Neuronal stem cell (in vitro differentiated cells): ENCODE data around the gene CNPY1.

ENCODE experiments used
- DNase-seq: peaks from one replicate; pipeline ENCODE4 v3.0.0-alpha.2; 2013; ENCODE audit warnings: low spot score
- H2AFZ ChIP-seq: one replicate; pipeline ENCODE4 v1.6.1; 2013; ENCODE audit warnings: mild to moderate bottlenecking, low read length, inconsistent platforms
- H2AK5ac ChIP-seq: 2 replicates; pipeline ENCODE4 v1.6.1; 2013; ENCODE audit warnings: low read depth, mild to moderate bottlenecking, inconsistent platforms, low read length, moderate library complexity, mixed read lengths
- H2BK120ac ChIP-seq: 2 replicates; pipeline ENCODE4 v1.6.1; 2013; ENCODE audit warnings: low read depth, mild to moderate bottlenecking, inconsistent platforms, low read length, moderate library complexity, mixed read lengths
- H2BK12ac ChIP-seq: one replicate; pipeline ENCODE4 v1.6.1; 2013; ENCODE audit warnings: low read length, inconsistent platforms
- H2BK15ac ChIP-seq: 2 replicates; pipeline ENCODE4 v1.6.1; 2013; ENCODE audit warnings: mild to moderate bottlenecking, low read length, inconsistent platforms, mixed read lengths
- H2BK5ac ChIP-seq: one replicate; pipeline ENCODE4 v1.6.1; 2013; ENCODE audit warnings: inconsistent platforms, mild to moderate bottlenecking, low read length, moderate library complexity
- H3K14ac ChIP-seq: one replicate; pipeline ENCODE4 v1.6.1; 2013; ENCODE audit warnings: low read length, inconsistent platforms
- H3K18ac ChIP-seq: 2 replicates; pipeline ENCODE4 v1.6.1; 2013; ENCODE audit warnings: low read length, inconsistent platforms
- H3K23ac ChIP-seq: 2 replicates; pipeline ENCODE4 v1.6.1; 2013; ENCODE audit warnings: low read depth, mild to moderate bottlenecking, mixed read lengths, low read length, inconsistent platforms; ENCODE audit not compliant: poor library complexity
- H3K27ac ChIP-seq: replicated peaks from 3 replicates; pipeline ENCODE4 v1.5.1; 2013; ENCODE audit warnings: low read length, inconsistent platforms
- H3K27me3 ChIP-seq, 3 experiments: 2 replicates each; pipeline ENCODE4 v1.6.1; 2013; ENCODE audit warnings: low read length in 3 of 3, mild to moderate bottlenecking in 2 of 3, inconsistent platforms in 1 of 3, low read depth in 1 of 3, mixed read lengths in 1 of 3, moderate library complexity in 1 of 3; ENCODE audit not compliant: control insufficient read depth in 3 of 3, insufficient read depth in 3 of 3
- H3K36me3 ChIP-seq, 2 donors: replicated peaks in 1 of 2; 2 replicates each; pipeline ENCODE4 v1.6.1; 2013; ENCODE audit warnings: low read length in 2 of 2; ENCODE audit not compliant: control insufficient read depth in 2 of 2, insufficient read depth in 2 of 2
- H3K4ac ChIP-seq: 2 replicates; pipeline ENCODE4 v1.6.1; 2013; ENCODE audit warnings: inconsistent platforms, mild to moderate bottlenecking, low read length, moderate library complexity
- H3K4me1 ChIP-seq, 2 donors: 1 replicate in 1 of 2; 2 replicates in 1 of 2; pipeline ENCODE4 v1.6.1; 2013; ENCODE audit warnings: low read length in 2 of 2, low read depth in 1 of 2; ENCODE audit not compliant: control insufficient read depth in 2 of 2, insufficient read depth in 1 of 2
- H3K4me2 ChIP-seq: one replicate; pipeline ENCODE4 v1.6.1; 2013; ENCODE audit warnings: mild to moderate bottlenecking, low read length, inconsistent platforms; ENCODE audit not compliant: insufficient read depth, poor library complexity, severe bottlenecking
- H3K4me3 ChIP-seq, 2 donors: 2 replicates each; pipeline ENCODE4 v1.5.1; 2013; ENCODE audit warnings: low read length in 2 of 2, mild to moderate bottlenecking in 2 of 2, inconsistent platforms in 1 of 2, moderate library complexity in 1 of 2
- H3K79me1 ChIP-seq: one replicate; pipeline ENCODE4 v1.6.1; 2013; ENCODE audit warnings: low read depth, mild to moderate bottlenecking, inconsistent platforms, low read length, moderate library complexity
- H3K9ac ChIP-seq: one replicate; pipeline ENCODE4 v1.6.1; 2013; ENCODE audit warnings: mild to moderate bottlenecking, low read depth, low read length, inconsistent platforms; ENCODE audit not compliant: poor library complexity
- H3K9me3 ChIP-seq, 2 donors: replicated peaks in 1 of 2; 2 replicates each; pipeline versions ENCODE3 to v1.6.1; 2013; ENCODE audit warnings: low read length in 2 of 2, mild to moderate bottlenecking in 2 of 2, inconsistent platforms in 1 of 2, low read depth in 1 of 2, mixed read lengths in 1 of 2, moderate library complexity in 1 of 2; ENCODE audit not compliant: control insufficient read depth in 2 of 2, insufficient read depth in 1 of 2
- H4K8ac ChIP-seq: one replicate; pipeline ENCODE4 v1.6.1; 2013; ENCODE audit warnings: low read depth, mild to moderate bottlenecking, inconsistent platforms, low read length, moderate library complexity
- H4K91ac ChIP-seq: one replicate; pipeline ENCODE4 v1.6.1; 2013; ENCODE audit warnings: low read length, low read depth, mild to moderate bottlenecking, inconsistent platforms; ENCODE audit not compliant: poor library complexity
- WGBS, 2 donors: extraction: QIAGEN DNeasy Blood & Tissue Kit; methylation state at CpG; one replicate each; pipeline ENCODE4 v1.1.7; 2013; ENCODE audit warnings: missing lambda C conversion rate in 2 of 2, mixed read lengths in 1 of 2; ENCODE audit not compliant: insufficient read length in 2 of 2, insufficient replicate concordance in 1 of 2; ENCODE audit errors: extremely low coverage in 2 of 2; 5-methylcytosine and 5-hydroxymethylcytosine counted together

CNPY1 gene

GRCh38 chr7:155555116-155555695 lies 8.8 kb upstream of the CNPY1 start:
- Histone ChIP-seq H3K9me3 (peaks cover 6 to 9% of the 10 kb centered on the region in 2 donors), H3K4ac (no peak overlapping the region), H3K27me3 (peaks cover 0 to 7% (median 0%) of the 10 kb centered on the region in 3 experiments), H3K36me3 (no peaks in the 10 kb centered on the region), H3K4me1 (peaks cover 2% of the 10 kb centered on the region in 2 donors), H3K18ac (no peak overlapping the region), H2BK5ac (no peak overlapping the region), H2BK120ac (no peak overlapping the region), H2BK12ac (no peak overlapping the region), H3K4me2 (no peak overlapping the region), H3K4me3 (no peak overlapping the region), H4K91ac (no peak overlapping the region), H3K23ac (peak overlapping the region; percentile 21), H2AK5ac (no peak overlapping the region), H4K8ac (no peak overlapping the region), H3K9ac (no peak overlapping the region), H3K79me1 (no peaks in the 10 kb centered on the region), H3K27ac (no peak overlapping the region), H2BK15ac (no peak overlapping the region), H3K14ac (no peak overlapping the region), H2AFZ (no peak overlapping the region)
- no CpG with 5 or more reads among the region's 33 CpGs for WGBS, 2 donors
- DNase-seq: no peak

DNA sequence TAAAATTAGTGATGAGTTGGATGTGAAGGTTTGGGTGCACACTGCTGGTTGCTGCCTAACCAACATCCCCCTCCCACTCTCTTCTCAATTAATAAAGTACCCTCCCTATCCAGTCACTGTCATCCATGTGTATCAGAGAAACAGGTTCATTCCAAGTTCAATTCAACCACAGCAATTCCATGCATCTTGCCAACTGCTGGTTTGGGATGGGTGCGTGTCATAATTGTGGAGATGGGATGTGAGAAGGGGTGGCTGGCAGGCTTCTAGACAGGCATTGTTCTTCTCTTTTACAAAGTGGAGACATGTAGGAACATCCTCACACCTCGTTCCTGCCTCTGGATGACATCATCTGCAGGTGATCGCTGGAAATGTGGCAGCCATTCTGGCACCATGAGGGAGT lies 7.5 kb upstream of the CNPY1 start:
- no peak overlapping the region for H3K27ac ChIP-seq
- H2BK120ac ChIP-seq: no peak overlapping the region
- no peak overlapping the region for H3K23ac ChIP-seq
- peaks cover 6 to 9% of the 10 kb centered on the region in 2 donors for H3K9me3 ChIP-seq
- no peak overlapping the region for H3K4me2 ChIP-seq
- H3K4ac ChIP-seq: no peak overlapping the region
- H2BK5ac ChIP-seq: no peak overlapping the region
- H2AFZ ChIP-seq: no peak overlapping the region
- no peak overlapping the region for H3K9ac ChIP-seq
- H2BK12ac ChIP-seq: no peak overlapping the region
- DNase-seq: no peak
- H3K27me3 ChIP-seq: peaks cover 0 to 14% (median 0%) of the 10 kb centered on the region in 3 experiments
- H3K18ac ChIP-seq: no peak overlapping the region
- no peaks in the 10 kb centered on the region for H3K79me1 ChIP-seq
- no peak overlapping the region for H3K4me3 ChIP-seq
- no peak overlapping the region for H4K8ac ChIP-seq
- WGBS, 2 donors: no CpG with 5 or more reads among the region's 3 CpGs
- no peak overlapping the region for H2AK5ac ChIP-seq
- H3K14ac ChIP-seq: no peak overlapping the region
- no peak overlapping the region for H4K91ac ChIP-seq
- H3K4me1 ChIP-seq: peaks cover 2% of the 10 kb centered on the region in 2 donors
- no peak overlapping the region for H2BK15ac ChIP-seq
- H3K36me3 ChIP-seq: no peaks in the 10 kb centered on the region

- Histone ChIP-seq H3K4me2 (no peak overlapping the region), H3K27me3 (peaks cover 0 to 20% (median 0%) of the 10 kb centered on the region in 3 experiments), H2AFZ (peak overlapping the region; percentile 68), H3K4ac (no peak overlapping the region), H4K8ac (no peak overlapping the region), H3K4me3 (peak overlapping the region in 1 of 2 donors; percentile 38), H2BK5ac (peak overlapping the region; percentile 7), H3K27ac (no peak overlapping the region), H3K18ac (no peak overlapping the region), H3K14ac (no peak overlapping the region), H3K23ac (peak overlapping the region; percentile 16), H2BK12ac (no peak overlapping the region), H2BK15ac (no peak overlapping the region), H3K36me3 (no peaks in the 10 kb centered on the region), H2AK5ac (no peak overlapping the region), H2BK120ac (no peak overlapping the region), H3K9me3 (peaks cover 6 to 9% of the 10 kb centered on the region in 2 donors), H3K9ac (no peak overlapping the region), H3K79me1 (no peaks in the 10 kb centered on the region), H3K4me1 (peaks cover 2% of the 10 kb centered on the region in 2 donors), H4K91ac (no peak overlapping the region)
- no CpG with 5 or more reads among the region's 15 CpGs for WGBS, 2 donors
- no peak for DNase-seq
Measured at GRCh38 chr7:155551785-155552611, 5.6 kb upstream of the CNPY1 start.

DNA sequence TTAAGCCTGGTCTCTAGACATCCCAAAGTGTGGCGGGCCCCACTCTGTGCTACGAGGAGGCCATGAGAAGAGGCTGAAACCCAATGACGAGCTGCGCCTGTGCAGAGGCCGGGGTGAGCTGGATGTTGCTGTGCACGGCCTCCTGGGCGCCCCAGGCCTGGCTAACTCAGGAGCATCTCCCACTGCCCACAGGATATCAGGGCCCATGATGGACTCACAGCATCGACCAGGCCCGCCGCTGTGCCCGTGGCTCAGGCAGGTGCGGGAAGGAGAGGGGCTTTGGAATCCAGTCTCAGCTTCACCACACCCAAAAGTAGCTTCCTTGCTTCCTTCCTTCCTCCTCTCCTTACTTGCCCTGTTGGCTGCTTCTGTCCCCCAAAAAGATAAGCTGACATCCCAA lies 4.6 kb upstream of the CNPY1 start:
- Histone ChIP-seq H3K9ac (no peak overlapping the region), H2BK12ac (no peak overlapping the region), H4K91ac (no peak overlapping the region), H2BK15ac (no peak overlapping the region), H2AK5ac (no peak overlapping the region), H3K9me3 (peaks cover 6 to 9% of the 10 kb centered on the region in 2 donors), H3K79me1 (no peaks in the 10 kb centered on the region), H2BK5ac (no peak overlapping the region), H3K27me3 (peaks cover 0 to 22% (median 0%) of the 10 kb centered on the region in 3 experiments), H3K4me3 (no peak overlapping the region), H3K23ac (no peak overlapping the region), H3K18ac (no peak overlapping the region), H4K8ac (no peak overlapping the region), H3K14ac (no peak overlapping the region), H3K4me2 (no peak overlapping the region), H2BK120ac (no peak overlapping the region), H2AFZ (no peak overlapping the region), H3K4ac (no peak overlapping the region), H3K36me3 (no peaks in the 10 kb centered on the region), H3K4me1 (peaks cover 2% of the 10 kb centered on the region in 2 donors), H3K27ac (no peak overlapping the region)
- no peak for DNase-seq
- no CpG with 5 or more reads among the region's 12 CpGs for WGBS, 2 donors
